H1 (cell line): ENCODE results near the gene CCDC197. TPM values are rescaled to one million over a fixed set of nuclear protein-coding genes. Genes with fewer than 3 reads are reported as not detected.

Experiments
- BCL11A ChIP-seq, 2 experiments: IDR thresholded peaks; one replicate each; pipeline ENCODE4 v1.6.1; 2011; ENCODE audit warnings: low read depth in 2 of 2, low read length in 2 of 2, mild to moderate bottlenecking in 2 of 2
- CBX5 ChIP-seq: fragments of 300-800, 300-1000 bp; sonication (generic); IDR thresholded peaks from 2 replicates; pipeline ENCODE4 v1.7.1; 2016; ENCODE audit warnings: antibody characterized with exemption, low read length, low read depth
- CEBPB ChIP-seq: IDR thresholded peaks from 2 replicates; pipeline ENCODE4 v1.6.1; 2012; ENCODE audit warnings: low read depth, low read length
- HDAC2 ChIP-seq, 2 experiments: fragments of 300-600 bp in 1 of 2; sonication (generic) in 1 of 2; IDR thresholded peaks; 2 replicates each; pipeline ENCODE4 v1.6.1; 2011 to 2012; ENCODE audit warnings: low read depth in 2 of 2, low read length in 2 of 2, mild to moderate bottlenecking in 2 of 2, moderate library complexity in 2 of 2, borderline replicate concordance in 1 of 2, inconsistent platforms in 1 of 2
- JUN ChIP-seq: IDR thresholded peaks from 2 replicates; pipeline ENCODE4 v1.6.1; 2011; ENCODE audit warnings: low read depth, mild to moderate bottlenecking, improper control_type of control experiment, low read length
- JUND ChIP-seq: IDR thresholded peaks from 2 replicates; pipeline ENCODE4 v1.6.1; 2011; ENCODE audit warnings: mild to moderate bottlenecking, improper control_type of control experiment, low read length
- KDM4A ChIP-seq: IDR thresholded peaks from one replicate; pipeline ENCODE4 v1.7.1; 2012; ENCODE audit warnings: low read depth, mild to moderate bottlenecking, moderate library complexity, low read length, inconsistent platforms; ENCODE audit not compliant: severe bottlenecking
- MAFK ChIP-seq: IDR thresholded peaks from 2 replicates; pipeline ENCODE4 v1.6.1; 2012; ENCODE audit warnings: low read depth, mild to moderate bottlenecking, improper control_type of control experiment, low read length
- RNF2 ChIP-seq: fragments of 200-900, 300-1000 bp; sonication (generic); IDR thresholded peaks from 2 replicates; pipeline ENCODE4 v1.7.1; 2016; ENCODE audit warnings: borderline replicate concordance, low read depth, mild to moderate bottlenecking, antibody characterized with exemption, low read length; ENCODE audit not compliant: poor library complexity, severe bottlenecking; ENCODE audit errors: missing control alignments
- TBP ChIP-seq: IDR thresholded peaks from 2 replicates; pipeline ENCODE4 v1.6.1; 2011; ENCODE audit warnings: low read depth, low read length, improper control_type of control experiment
- polyA plus RNA-seq, 7 experiments: library from polyadenylated mRNA; depleted of rRNA in 3 of 7; stranded (reverse) in 5 of 7; unstranded in 2 of 7; fragments of >200 nt in 5 of 7; fragments of 200-250 nt in 2 of 7; gene quantifications; 1 replicate in 5 of 7; 2 replicates in 1 of 7; 4 replicates in 1 of 7; pipeline versions ENCODE4 v1.2.1 to v1.2.3, GENCODE V29; 2011 to 2013; ENCODE audit warnings: missing spikeins in 2 of 7, mixed read lengths in 2 of 7
- total RNA-seq: library from RNA; stranded (reverse); fragmentation: NEBNext Ultra II Directional; extraction: Animal tissue kit (Norgen Biotek cat#: 25700); gene quantifications from 2 replicates; pipeline ENCODE4 v1.2.1, GENCODE V29; 2021

CCDC197 gene
- total and polyA plus RNA-seq, 2 of the 8 experiments (the other 6 are each of a cell fraction or from before 2014, with no cell fraction given): not detected

- TF ChIP-seq HDAC2 (IDR thresholded peaks at IDR 0.05; ENCODE audit: borderline replicate concordance in 1 of 2, low read depth in 2 of 2, low read length in 2 of 2) (no peak), JUN (no peak), CEBPB (no peak), TBP (no peak), JUND (no peak), RNF2 (no peak), BCL11A (IDR thresholded peaks at IDR 0.05; ENCODE audit: low read depth in 2 of 2, low read length in 2 of 2) (no peak), MAFK (no peak), KDM4A (no peak), CBX5 (no peak)
These were observed 48.7 kb downstream of the CCDC197 start (continued) for GRCh38 chr14:94045563-94046345.
